MV-4-11 (cell line): ENCODE data around the gene LRRFIP1.

ENCODE experiments used
- DNase-seq: peaks from one replicate; lab custom pipeline; 2025; lab: John Stamatoyannopoulos, UW

LRRFIP1 gene

GRCh38 chr2:237724811-237725478 lies 97.6 kb downstream of the LRRFIP1 start:
- no peak for DNase-seq

GRCh38 chr2:237725661-237726060 lies 98.3 kb downstream of the LRRFIP1 start:
- DNase-seq = peak; percentile 84

- no peak for DNase-seq
These were observed 99.0 kb downstream of the LRRFIP1 start for GRCh38 chr2:237726401-237726830.

- peak; percentile 93 for DNase-seq
These were observed 100.0 kb downstream of the LRRFIP1 start for GRCh38 chr2:237727363-237727762.

- no peak for DNase-seq
These were observed 102.5 kb downstream of the LRRFIP1 start for GRCh38 chr2:237729681-237730475.

- peak; percentile 35 for DNase-seq
These were observed 104.3 kb downstream of the LRRFIP1 start for GRCh38 chr2:237731663-237732062.

GRCh38 chr2:237732070-237732469 lies 104.7 kb downstream of the LRRFIP1 start:
- DNase-seq = no peak

- no peak for DNase-seq
These were observed 105.5 kb downstream of the LRRFIP1 start for GRCh38 chr2:237732790-237733381.

- DNase-seq = no peak
These were observed 106.4 kb downstream of the LRRFIP1 start for GRCh38 chr2:237733677-237734300.

- DNase-seq = no peak
These were observed 107.7 kb downstream of the LRRFIP1 start for GRCh38 chr2:237734905-237735623.

GRCh38 chr2:237735798-237736197 lies 108.4 kb downstream of the LRRFIP1 start:
- DNase-seq = no peak

- no peak for DNase-seq
These were observed 109.4 kb downstream of the LRRFIP1 start for GRCh38 chr2:237736783-237737182.

- no peak for DNase-seq
These were observed 109.9 kb downstream of the LRRFIP1 start for GRCh38 chr2:237737196-237737865.

GRCh38 chr2:237738255-237738654 lies 110.9 kb downstream of the LRRFIP1 start:
- no peak for DNase-seq

GRCh38 chr2:237739101-237739500 lies 111.7 kb downstream of the LRRFIP1 start:
- DNase-seq = no peak

GRCh38 chr2:237742191-237742590 lies 114.8 kb downstream of the LRRFIP1 start:
- DNase-seq = no peak

- DNase-seq = no peak
These were observed 115.2 kb downstream of the LRRFIP1 start for GRCh38 chr2:237742614-237743013.

GRCh38 chr2:237743024-237743423 lies 115.6 kb downstream of the LRRFIP1 start:
- DNase-seq = no peak

GRCh38 chr2:237743561-237744269 lies 116.3 kb downstream of the LRRFIP1 start:
- DNase-seq = no peak

- no peak for DNase-seq
These were observed 116.9 kb downstream of the LRRFIP1 start for GRCh38 chr2:237744270-237744612.
